ENCODE data around the gene OR2AJ1.

DNA sequence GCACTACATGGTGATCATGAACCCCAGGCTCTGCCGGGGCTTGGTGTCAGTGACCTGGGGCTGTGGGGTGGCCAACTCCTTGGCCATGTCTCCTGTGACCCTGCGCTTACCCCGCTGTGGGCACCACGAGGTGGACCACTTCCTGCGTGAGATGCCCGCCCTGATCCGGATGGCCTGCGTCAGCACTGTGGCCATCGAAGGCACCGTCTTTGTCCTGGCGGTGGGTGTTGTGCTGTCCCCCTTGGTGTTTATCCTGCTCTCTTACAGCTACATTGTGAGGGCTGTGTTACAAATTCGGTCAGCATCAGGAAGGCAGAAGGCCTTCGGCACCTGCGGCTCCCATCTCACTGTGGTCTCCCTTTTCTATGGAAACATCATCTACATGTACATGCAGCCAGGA is 28.7 kb upstream of the OR2AJ1 start:
- TF ChIP-seq, protein P1, sequence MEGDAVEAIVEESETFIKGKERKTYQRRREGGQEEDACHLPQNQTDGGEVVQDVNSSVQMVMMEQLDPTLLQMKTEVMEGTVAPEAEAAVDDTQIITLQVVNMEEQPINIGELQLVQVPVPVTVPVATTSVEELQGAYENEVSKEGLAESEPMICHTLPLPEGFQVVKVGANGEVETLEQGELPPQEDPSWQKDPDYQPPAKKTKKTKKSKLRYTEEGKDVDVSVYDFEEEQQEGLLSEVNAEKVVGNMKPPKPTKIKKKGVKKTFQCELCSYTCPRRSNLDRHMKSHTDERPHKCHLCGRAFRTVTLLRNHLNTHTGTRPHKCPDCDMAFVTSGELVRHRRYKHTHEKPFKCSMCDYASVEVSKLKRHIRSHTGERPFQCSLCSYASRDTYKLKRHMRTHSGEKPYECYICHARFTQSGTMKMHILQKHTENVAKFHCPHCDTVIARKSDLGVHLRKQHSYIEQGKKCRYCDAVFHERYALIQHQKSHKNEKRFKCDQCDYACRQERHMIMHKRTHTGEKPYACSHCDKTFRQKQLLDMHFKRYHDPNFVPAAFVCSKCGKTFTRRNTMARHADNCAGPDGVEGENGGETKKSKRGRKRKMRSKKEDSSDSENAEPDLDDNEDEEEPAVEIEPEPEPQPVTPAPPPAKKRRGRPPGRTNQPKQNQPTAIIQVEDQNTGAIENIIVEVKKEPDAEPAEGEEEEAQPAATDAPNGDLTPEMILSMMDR (IDR thresholded peaks at IDR 0.05; ENCODE audit: low read depth, low read length) = no peak
- no peak for TF ChIP-seq EZH2phosphoT487 (IDR thresholded peaks at IDR 0.05; ENCODE audit: low read depth)

All from OCI-LY3 (cell line).